Ovary (tissue), 9 donors: ENCODE results near the gene TAX1BP3. TPM values are rescaled to one million over a fixed set of nuclear protein-coding genes. Genes with fewer than 3 reads are reported as not detected.

Experiments
- DNase-seq, 5 donors: peaks; one replicate each; pipeline ENCODE4 v3.0.0-alpha.2; 2019 to 2020
- H3K27ac ChIP-seq, 2 donors: fragments of 200-600 bp; one replicate each; pipeline versions ENCODE4 v1.5.1 to v1.8.0; 2019 to 2022
- H3K27me3 ChIP-seq: fragments of 200-600 bp; one replicate; pipeline ENCODE4 v1.8.0; 2022
- H3K36me3 ChIP-seq: fragments of 200-600 bp; sonication (generic); one replicate; pipeline ENCODE4 v1.5.1; 2019
- H3K4me1 ChIP-seq: one replicate; pipeline ENCODE4 v1.8.1; 2013; ENCODE audit warnings: mild to moderate bottlenecking, moderate library complexity; ENCODE audit not compliant: insufficient read depth
- H3K4me3 ChIP-seq: fragments of 200-600 bp; sonication (generic); one replicate; pipeline ENCODE4 v1.5.1; 2017
- H3K9me3 ChIP-seq, 2 donors: fragments of 200-600 bp in 1 of 2; sonication (generic) in 1 of 2; one replicate each; pipeline versions ENCODE4 v1.5.1 to v1.8.1; 2013 to 2019; ENCODE audit warnings: mild to moderate bottlenecking in 1 of 2, moderate library complexity in 1 of 2
- CTCF ChIP-seq, 3 donors: fragments of 450-650 bp in 2 of 3; fragments of 200-600 bp in 1 of 3; IDR thresholded peaks; one replicate each; pipeline versions ENCODE4 v1.5.1 to v1.8.0; 2016 to 2022; ENCODE audit warnings: antibody characterized with exemption in 3 of 3, mild to moderate bottlenecking in 1 of 3
- EP300 ChIP-seq: sonication (generic); formaldehyde crosslinking; IDR thresholded peaks from one replicate; pipeline ENCODE4 v1.6.1; 2017; ENCODE audit warnings: antibody characterized with exemption
- POLR2A ChIP-seq: fragments of 450-650 bp; IDR thresholded peaks from one replicate; pipeline ENCODE4 v1.6.1; 2017; ENCODE audit warnings: antibody characterized with exemption, mild to moderate bottlenecking, moderate library complexity
- WGBS, 3 donors: extraction: QIAGEN DNeasy Blood & Tissue Kit in 1 of 3; methylation state at CpG; one replicate each; pipeline versions ENCODE4 v1.1.5 to v1.1.7; 2013 to 2017; 5-methylcytosine and 5-hydroxymethylcytosine counted together
- intact Hi-C, 4 donors: fragments of 100-400 bp; cut with DNase I; formaldehyde crosslinking; loops; one replicate each; pipeline versions ENCODE4 v1.11.0 to v1.15.1; 2022 to 2023
- polyA plus RNA-seq, 2 donors: library from polyadenylated mRNA; stranded (reverse); fragments of 200-250 nt in 1 of 2; fragments of 350-450 nt in 1 of 2; fragmentation: Illumina TruSeq in 1 of 2; extraction: RNeasy Lipid Tissue Mini Kit (QIAGEN cat#74804) in 1 of 2; gene quantifications; one replicate each; pipeline ENCODE4 v1.2.3, GENCODE V29; 2013 to 2014
- total RNA-seq, 7 donors: library from RNA; depleted of rRNA in 2 of 7; stranded (reverse); fragments of >200 nt in 2 of 7; fragmentation: NEBNext Ultra II Directional in 3 of 7; extraction: Animal tissue kit (Norgen Biotek cat#: 25700) in 3 of 7; gene quantifications; one replicate each; pipeline versions ENCODE4 v1.1.0 to v1.2.4, GENCODE V29; 2016 to 2023
- donor health status: DM: no; HTN: no; CAD: no; lungs with moderate emphysema.
- donor health status: DM: no; HTN: no; CAD: no.
- donor health status: Bipolar disorder and iron deficiency.
- donor health status: DM: yes; HTN: yes; CAD: no.
- donor health status: DM: no; HTN: no; CAD: no.
- donor health status: DM: yes; HTN: yes; CAD: no.

Gene TAX1BP3
- total and polyA plus RNA-seq, 9 donors = 48.7 to 166 (median 125) TPM

GRCh38 chr17:3613124-3613523 is 55.3 kb downstream of the TAX1BP3 start:
- TF ChIP-seq POLR2A = no peak
- no peak for TF ChIP-seq EP300
- TF ChIP-seq CTCF (IDR thresholded peaks at IDR 0.05) = no peak
- H3K9me3 ChIP-seq = no peaks in the 10 kb centered on the region
- intact Hi-C loops = no loop called here
- DNase-seq = no peak
- no peaks in the 10 kb centered on the region for H3K36me3 ChIP-seq
- H3K4me1 ChIP-seq = no peaks in the 10 kb centered on the region
- 93% methylated on average over 6 of the region's 6 CpGs for WGBS, 3 donors
- no peak overlapping the region for H3K27ac ChIP-seq
- H3K27me3 ChIP-seq = no peaks in the 10 kb centered on the region
- no peak overlapping the region for H3K4me3 ChIP-seq

Other genes starting within 250 kb of the TAX1BP3 start
- not detected for gene OR1E2, start 234.7 kb downstream of the TAX1BP3 start, total RNA-seq
- not detected for gene OR1E2, start 234.7 kb downstream of the TAX1BP3 start, polyA plus RNA-seq
- under 1 TPM in 2 of 7 donors, not detected in 5; 0.40 to 0.89 TPM for gene SPATA22, start 196.8 kb downstream of the TAX1BP3 start, total RNA-seq
- gene SPATA22, start 196.8 kb downstream of the TAX1BP3 start, polyA plus RNA-seq = under 1 TPM in 1 of 2 donors, not detected in 1; 0.30 TPM
- gene ASPA, start 192.6 kb downstream of the TAX1BP3 start, total RNA-seq = 10 to 100 TPM in 1 of 7 donors, 1 to 10 TPM in 4, under 1 TPM in 2; 0.46 to 10.3 (median 2.9) TPM
- gene ASPA, start 192.6 kb downstream of the TAX1BP3 start, polyA plus RNA-seq = 1 to 10 TPM; 1.9 to 7.7 TPM
- 1 to 10 TPM in 5 of 7 donors, under 1 TPM in 2; 0.12 to 5.8 (median 2.2) TPM for gene TRPV3, start 110.8 kb downstream of the TAX1BP3 start, total RNA-seq
- gene TRPV3, start 110.8 kb downstream of the TAX1BP3 start, polyA plus RNA-seq = 1 to 10 TPM in 1 of 2 donors, under 1 TPM in 1; 0.85 to 1.3 TPM
- gene TRPV1, start 59.2 kb downstream of the TAX1BP3 start, total RNA-seq = 10 to 100 TPM in 2 of 7 donors, 1 to 10 TPM in 5; 4.1 to 13.3 (median 6.5) TPM
- 1 to 10 TPM; 3.4 to 6.7 TPM for gene TRPV1, start 59.2 kb downstream of the TAX1BP3 start, polyA plus RNA-seq
- 10 to 100 TPM in 6 of 7 donors, 1 to 10 TPM in 1; 7.9 to 16.6 (median 14.0) TPM for gene SHPK, start 32.3 kb downstream of the TAX1BP3 start, total RNA-seq
- gene SHPK, start 32.3 kb downstream of the TAX1BP3 start, polyA plus RNA-seq = 1 to 10 TPM; 6.6 to 9.1 TPM
- gene CTNS, start 31.8 kb downstream of the TAX1BP3 start, total RNA-seq = 10 to 100 TPM; 10.5 to 21.4 (median 14.5) TPM
- 10 to 100 TPM; 10.1 to 23.3 TPM for gene CTNS, start 31.8 kb downstream of the TAX1BP3 start, polyA plus RNA-seq
- gene EMC6, start 234 bp upstream of the TAX1BP3 start, total RNA-seq = 10 to 100 TPM in 6 of 7 donors, 1 to 10 TPM in 1; 7.6 to 28.7 (median 20.5) TPM
- gene EMC6, start 234 bp upstream of the TAX1BP3 start, polyA plus RNA-seq = 10 to 100 TPM; 20.3 to 38.9 TPM
- 1 to 10 TPM in 2 of 7 donors, under 1 TPM in 5; 0.15 to 1.1 (median 0.61) TPM for gene P2RX5, start 27.6 kb upstream of the TAX1BP3 start, total RNA-seq
- gene P2RX5, start 27.6 kb upstream of the TAX1BP3 start, polyA plus RNA-seq = under 1 TPM; 0.23 to 0.63 TPM
- under 1 TPM in 6 of 7 donors, not detected in 1; 0.10 to 0.92 (median 0.25) TPM for gene HASPIN, start 55.3 kb upstream of the TAX1BP3 start, total RNA-seq
- under 1 TPM; 0.15 to 0.38 TPM for gene HASPIN, start 55.3 kb upstream of the TAX1BP3 start, polyA plus RNA-seq
- 10 to 100 TPM; 13.3 to 22.3 (median 16.5) TPM for gene ITGAE, start 132.6 kb upstream of the TAX1BP3 start, total RNA-seq
- 10 to 100 TPM; 21.6 to 27.0 TPM for gene ITGAE, start 132.6 kb upstream of the TAX1BP3 start, polyA plus RNA-seq
- gene NCBP3, start 177.7 kb upstream of the TAX1BP3 start, total RNA-seq = 10 to 100 TPM; 15.7 to 43.2 (median 37.6) TPM
- 10 to 100 TPM; 17.7 to 38.9 TPM for gene NCBP3, start 177.7 kb upstream of the TAX1BP3 start, polyA plus RNA-seq
- gene CAMKK1, start 224.5 kb upstream of the TAX1BP3 start, total RNA-seq = 10 to 100 TPM in 3 of 7 donors, 1 to 10 TPM in 4; 4.7 to 15.1 (median 9.8) TPM
- 1 to 10 TPM; 2.8 to 4.6 TPM for gene CAMKK1, start 224.5 kb upstream of the TAX1BP3 start, polyA plus RNA-seq
- 1 to 10 TPM in 2 of 7 donors, under 1 TPM in 5; 0.24 to 3.0 (median 0.65) TPM for gene P2RX1, start 247.9 kb upstream of the TAX1BP3 start, total RNA-seq
- 1 to 10 TPM; 3.2 to 4.6 TPM for gene P2RX1, start 247.9 kb upstream of the TAX1BP3 start, polyA plus RNA-seq